Tracheal epithelial cell (primary cell): ENCODE measurements around the gene DPPA2. TPM values are rescaled to one million over a fixed set of nuclear protein-coding genes. Genes with fewer than 3 reads are reported as not detected.

Experiments
- total RNA-seq: library from RNA; depleted of rRNA; stranded (reverse); fragments of >200 nt; gene quantifications from 2 replicates; pipeline ENCODE4 v1.2.1, GENCODE V29; 2014

The DPPA2 gene, protein sequence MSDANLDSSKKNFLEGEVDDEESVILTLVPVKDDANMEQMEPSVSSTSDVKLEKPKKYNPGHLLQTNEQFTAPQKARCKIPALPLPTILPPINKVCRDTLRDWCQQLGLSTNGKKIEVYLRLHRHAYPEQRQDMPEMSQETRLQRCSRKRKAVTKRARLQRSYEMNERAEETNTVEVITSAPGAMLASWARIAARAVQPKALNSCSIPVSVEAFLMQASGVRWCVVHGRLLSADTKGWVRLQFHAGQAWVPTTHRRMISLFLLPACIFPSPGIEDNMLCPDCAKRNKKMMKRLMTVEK
- total RNA-seq: not detected in 2 replicates

DNA sequence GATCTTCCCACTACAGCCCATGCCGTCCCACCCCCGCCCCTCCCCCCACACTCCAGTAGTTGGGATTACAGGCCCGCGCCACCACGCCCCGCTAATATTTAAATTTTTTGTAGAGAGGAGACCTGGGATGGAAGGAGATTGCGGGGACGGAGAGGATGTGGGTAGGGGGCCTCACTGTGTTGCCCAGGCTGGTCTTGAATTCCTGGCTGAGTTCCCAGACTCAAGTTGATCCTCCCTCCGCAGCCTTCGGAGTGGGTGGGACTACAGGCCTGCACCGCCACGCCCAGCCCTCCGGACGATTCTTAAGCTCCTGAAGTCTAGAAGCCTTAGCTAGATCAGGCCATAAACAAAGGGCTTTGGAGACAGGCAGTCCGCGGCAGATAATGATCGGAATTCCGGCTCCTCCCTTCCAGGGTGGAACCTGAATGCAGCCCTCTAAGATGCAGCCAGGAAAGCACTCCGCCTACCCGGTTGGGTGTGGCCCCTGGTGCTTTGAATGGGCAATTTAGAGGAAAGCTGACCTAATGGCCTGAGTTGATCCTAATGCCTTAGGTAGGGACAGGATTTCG, at the start of gene DPPA2:
DPPA2 (minus strand) TSS at position 356 of the 569 bp plus-strand sequence. CDS start 1,975 bp downstream, outside the sequence.

GRCh38 chr3:109337393-109337792, 21.1 kb upstream of the DPPA2 start, which contains the start of gene DPPA4:
Gene DPPA4, minus strand, starts transcription at chr3:109337546. Its CDS starts 29 bp downstream, at chr3:109337517.

Other genes starting within 250 kb of the DPPA2 start
- gene MORC1, start 198.4 kb downstream of the DPPA2 start, total RNA-seq: not detected in 2 replicates
- gene C3orf85, start 179.8 kb downstream of the DPPA2 start, total RNA-seq: not detected in 2 replicates
- gene DPPA4, start 21.0 kb upstream of the DPPA2 start, total RNA-seq: not detected in 2 replicates